Frontal cortex (tissue), 4 donors: ENCODE results near the gene TCTN1. TPM values are rescaled to one million over a fixed set of nuclear protein-coding genes. Genes with fewer than 3 reads are reported as not detected.

ENCODE experiments used
- DNase-seq, 2 donors: peaks; one replicate each; pipeline ENCODE4 v3.0.0; 2012; ENCODE audit warnings: low spot score in 2 of 2
- FAIRE-seq: peaks from 2 replicates; lab custom pipeline; 2012; peaks lifted over from hg19 to GRCh38; lab: Jason Lieb, UNC
- small RNA-seq: library from RNA; depleted of rRNA; stranded (forward); fragments of <200 nt; gene quantifications from one replicate; pipeline ENCODE3, GENCODE V24; 2014
- total RNA-seq: library from RNA; depleted of rRNA; stranded (reverse); fragments of >200 nt; gene quantifications from one replicate; pipeline ENCODE4 v1.2.3, GENCODE V29; 2014
- donor health status: control.
- donor health status: control.
- donor health status: control.

The TCTN1 gene
- total RNA-seq, 1 donor from 2014 or later, result 35.9 TPM

DNA sequence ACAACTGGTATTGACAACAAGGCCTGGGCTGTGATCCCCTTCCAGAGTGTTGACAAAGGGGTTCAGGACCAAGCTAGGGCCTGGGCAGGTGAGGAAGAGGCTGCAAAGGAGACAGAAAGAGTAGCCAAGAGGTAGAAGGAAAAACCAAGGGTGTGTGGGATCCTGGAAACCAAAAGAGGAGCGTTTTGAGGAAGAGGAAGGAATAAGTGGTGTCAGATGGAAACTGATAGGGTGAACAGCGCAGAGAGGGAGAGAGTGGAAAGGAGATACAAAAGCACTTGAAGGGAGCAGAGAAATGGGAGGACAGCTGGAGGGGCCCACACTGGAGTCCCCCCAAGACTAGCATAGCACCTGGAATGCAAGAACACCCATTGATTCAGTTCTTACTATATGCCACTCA lies 83.3 kb downstream of the TCTN1 start:
- DNase-seq, result no peak
- no peak for FAIRE-seq

GRCh38 chr12:110698171-110698902 lies 84.4 kb downstream of the TCTN1 start:
- DNase-seq (no peak), FAIRE-seq (no peak)

Small RNA genes lying within 50 kb of the gene (small RNA-seq; reads per million reads assigned to genes)
- gene RN7SL387P, result not detected

Other genes starting within 250 kb of the TCTN1 start
- gene ANAPC7, start 210.4 kb upstream of the TCTN1 start, total RNA-seq, result 44.0 TPM
- gene ARPC3, start 163.8 kb upstream of the TCTN1 start, total RNA-seq, result 121 TPM
- gene GPN3, start 145.9 kb upstream of the TCTN1 start, total RNA-seq, result 21.6 TPM
- 39.1 TPM for gene FAM216A, start 145.3 kb upstream of the TCTN1 start, total RNA-seq
- gene VPS29, start 112.0 kb upstream of the TCTN1 start, total RNA-seq, result 106 TPM
- gene RAD9B, start 111.8 kb upstream of the TCTN1 start, total RNA-seq, result 1.2 TPM
- gene PPTC7, start 30.8 kb upstream of the TCTN1 start, total RNA-seq, result 8.2 TPM
- 7.3 TPM for gene HVCN1, start 75.0 kb downstream of the TCTN1 start, total RNA-seq
- gene PPP1CC, start 128.8 kb downstream of the TCTN1 start, total RNA-seq, result 140 TPM
- not detected for gene CCDC63, start 232.9 kb downstream of the TCTN1 start, total RNA-seq